ENCODE data around the gene COX17.
A peak's percentile ranks its signal among the peaks of the same experiment; 100 is the strongest.

Gene COX17

DNA sequence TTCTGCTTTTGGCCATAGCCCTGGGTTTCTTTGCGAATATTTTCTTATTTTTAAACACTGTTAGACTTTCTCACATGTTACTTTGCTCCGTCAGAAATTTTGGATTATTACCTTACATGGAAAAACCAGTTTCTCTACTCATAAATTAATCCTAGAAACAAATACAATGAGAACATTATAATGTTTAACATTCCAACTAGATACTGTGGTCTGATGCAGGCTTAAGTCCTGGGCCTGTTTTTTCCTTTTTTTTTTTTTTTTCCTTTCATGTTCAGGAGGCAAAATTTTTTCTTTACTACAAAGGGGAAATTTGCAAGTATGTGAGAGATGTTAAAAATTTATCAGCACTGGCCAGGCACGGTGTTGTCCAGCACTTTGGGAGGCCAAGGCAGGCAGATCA is 45.7 kb downstream of the COX17 start:
- TF ChIP-seq, protein P1, sequence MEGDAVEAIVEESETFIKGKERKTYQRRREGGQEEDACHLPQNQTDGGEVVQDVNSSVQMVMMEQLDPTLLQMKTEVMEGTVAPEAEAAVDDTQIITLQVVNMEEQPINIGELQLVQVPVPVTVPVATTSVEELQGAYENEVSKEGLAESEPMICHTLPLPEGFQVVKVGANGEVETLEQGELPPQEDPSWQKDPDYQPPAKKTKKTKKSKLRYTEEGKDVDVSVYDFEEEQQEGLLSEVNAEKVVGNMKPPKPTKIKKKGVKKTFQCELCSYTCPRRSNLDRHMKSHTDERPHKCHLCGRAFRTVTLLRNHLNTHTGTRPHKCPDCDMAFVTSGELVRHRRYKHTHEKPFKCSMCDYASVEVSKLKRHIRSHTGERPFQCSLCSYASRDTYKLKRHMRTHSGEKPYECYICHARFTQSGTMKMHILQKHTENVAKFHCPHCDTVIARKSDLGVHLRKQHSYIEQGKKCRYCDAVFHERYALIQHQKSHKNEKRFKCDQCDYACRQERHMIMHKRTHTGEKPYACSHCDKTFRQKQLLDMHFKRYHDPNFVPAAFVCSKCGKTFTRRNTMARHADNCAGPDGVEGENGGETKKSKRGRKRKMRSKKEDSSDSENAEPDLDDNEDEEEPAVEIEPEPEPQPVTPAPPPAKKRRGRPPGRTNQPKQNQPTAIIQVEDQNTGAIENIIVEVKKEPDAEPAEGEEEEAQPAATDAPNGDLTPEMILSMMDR (IDR thresholded peaks at IDR 0.05; ENCODE audit: low read length, missing control alignments), result no peak
- DNase-seq (ENCODE audit: low read depth), result no peak

DNA sequence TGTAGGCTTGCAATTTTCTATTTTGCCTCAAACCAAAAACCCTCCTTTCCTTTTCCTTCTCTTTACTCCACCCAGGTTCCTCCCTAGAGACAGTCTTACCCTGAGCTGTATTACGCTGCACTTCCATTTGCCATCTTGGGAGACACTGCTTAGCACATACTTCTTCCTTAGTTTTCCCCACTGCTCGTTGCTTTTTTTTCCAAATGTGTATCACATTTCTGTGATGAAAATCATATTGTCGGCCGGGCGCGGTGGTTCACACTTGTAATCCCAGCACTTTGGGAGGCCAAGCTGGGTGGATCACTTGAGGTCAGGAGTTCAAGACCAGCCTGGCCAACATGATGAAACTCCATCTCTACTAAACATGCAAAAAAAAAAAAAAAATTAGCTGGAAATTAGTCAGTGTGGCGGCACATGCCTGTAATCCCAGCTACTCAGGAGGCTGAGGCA is 46.3 kb downstream of the COX17 start:
- DNase-seq (ENCODE audit: low read depth), result no peak
- TF ChIP-seq, protein P1 (IDR thresholded peaks at IDR 0.05; ENCODE audit: low read length, missing control alignments), result no peak
- no peak overlapping the region for H3K4me3 ChIP-seq (replicated peaks; ENCODE audit: low read depth, low read length)

More for the DNA sequence above, 45.7 kb downstream of the COX17 start:
- no peak overlapping the region for H3K4me3 ChIP-seq (replicated peaks; ENCODE audit: low read depth, low read length)

DNA sequence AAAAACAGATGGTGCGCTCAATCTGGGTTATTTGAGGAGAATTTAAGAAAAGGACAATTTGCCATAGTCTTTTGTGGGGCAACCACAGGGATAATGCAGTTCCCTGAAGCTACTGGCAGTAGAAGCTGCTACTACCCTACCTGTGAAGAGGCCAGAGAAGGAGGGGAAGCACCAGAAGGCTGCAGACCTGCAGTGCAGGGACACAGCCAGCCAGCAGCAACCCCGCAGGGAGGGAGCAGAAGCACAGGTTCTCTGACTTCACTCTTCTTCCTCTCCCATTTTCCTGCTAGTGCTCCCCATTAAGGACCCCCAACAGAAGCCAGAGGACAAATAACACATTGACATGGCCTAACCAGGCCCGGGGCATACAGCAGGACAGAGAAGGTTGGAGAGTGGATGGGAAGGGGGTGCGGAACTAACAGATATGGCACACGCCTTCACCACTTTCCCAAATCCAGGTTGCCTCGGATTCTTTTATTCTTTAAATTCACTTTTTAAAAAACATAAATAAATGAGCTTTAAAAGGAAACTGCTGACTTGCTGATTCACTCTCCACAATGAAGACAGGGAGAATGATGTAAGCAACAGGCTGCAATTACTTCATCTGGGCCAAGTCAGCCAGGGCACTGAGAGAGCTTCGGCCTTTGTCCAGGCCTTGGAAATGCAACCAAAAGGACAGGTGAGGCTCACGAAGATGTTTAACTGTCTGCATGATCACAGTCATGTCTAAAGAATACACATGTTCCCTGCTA is 46.9 kb downstream of the COX17 start:
- no peak overlapping the region for H3K4me3 ChIP-seq (replicated peaks; ENCODE audit: low read depth, low read length)
- DNase-seq (ENCODE audit: low read depth), result peak; percentile 77
- TF ChIP-seq, protein P1 (IDR thresholded peaks at IDR 0.05; ENCODE audit: low read length, missing control alignments), result no peak

DNA sequence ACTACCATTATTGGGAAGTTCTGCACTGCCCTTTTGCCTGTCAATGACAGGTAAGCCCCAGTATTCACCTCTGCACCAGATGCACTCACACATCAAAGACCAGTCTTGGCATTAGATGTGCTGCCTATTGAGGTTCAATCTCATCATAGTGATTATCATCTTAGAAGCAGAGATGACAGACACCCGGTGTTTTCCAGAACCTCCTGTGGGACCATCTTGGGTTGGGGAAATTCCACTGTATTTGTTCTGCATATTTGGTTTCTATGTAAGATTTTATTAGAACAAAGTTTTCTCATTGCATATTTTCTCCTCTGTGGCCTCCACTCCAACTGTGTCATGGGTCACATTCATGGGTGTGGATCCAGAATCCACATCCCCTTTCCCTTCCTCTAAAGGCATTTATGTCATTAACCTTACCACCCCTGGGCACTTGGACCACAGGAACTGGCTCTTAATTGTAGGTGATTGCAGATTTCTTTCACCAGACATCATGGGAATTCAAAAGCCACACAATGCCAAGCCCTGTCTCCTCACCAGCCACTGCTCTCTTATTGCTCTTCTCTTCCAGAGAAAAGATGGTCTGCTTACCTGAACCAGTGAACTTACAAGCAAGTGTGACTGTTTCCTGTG is 48.3 kb downstream of the COX17 start:
- no peak for DNase-seq (ENCODE audit: low read depth)
- no peak overlapping the region for H3K4me3 ChIP-seq (replicated peaks; ENCODE audit: low read depth, low read length)
- TF ChIP-seq, protein P1 (IDR thresholded peaks at IDR 0.05; ENCODE audit: low read length, missing control alignments), result no peak

DNA sequence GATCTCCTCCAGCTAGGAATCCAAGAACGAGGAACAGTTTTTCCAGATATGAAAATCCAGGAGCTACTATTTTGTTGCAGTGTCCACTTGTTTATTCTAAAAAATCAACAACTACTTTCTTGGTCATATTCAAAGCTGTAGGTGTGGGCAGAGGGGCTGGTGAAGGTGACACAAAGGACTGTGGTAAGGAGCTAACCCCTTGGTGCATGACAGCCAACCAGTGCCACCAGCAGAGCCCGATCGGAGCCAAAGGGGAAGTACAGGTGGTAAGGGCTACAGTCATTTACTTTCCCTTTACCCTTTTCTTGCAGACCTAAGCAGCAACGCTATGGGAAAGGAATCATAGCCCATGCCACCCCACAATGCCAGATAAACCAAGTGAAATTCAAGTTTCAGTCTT is 48.8 kb downstream of the COX17 start:
- TF ChIP-seq, protein P1 (IDR thresholded peaks at IDR 0.05; ENCODE audit: low read length, missing control alignments), result no peak
- DNase-seq (ENCODE audit: low read depth), result no peak
- H3K4me3 ChIP-seq (replicated peaks; ENCODE audit: low read depth, low read length), result no peak overlapping the region

DNA sequence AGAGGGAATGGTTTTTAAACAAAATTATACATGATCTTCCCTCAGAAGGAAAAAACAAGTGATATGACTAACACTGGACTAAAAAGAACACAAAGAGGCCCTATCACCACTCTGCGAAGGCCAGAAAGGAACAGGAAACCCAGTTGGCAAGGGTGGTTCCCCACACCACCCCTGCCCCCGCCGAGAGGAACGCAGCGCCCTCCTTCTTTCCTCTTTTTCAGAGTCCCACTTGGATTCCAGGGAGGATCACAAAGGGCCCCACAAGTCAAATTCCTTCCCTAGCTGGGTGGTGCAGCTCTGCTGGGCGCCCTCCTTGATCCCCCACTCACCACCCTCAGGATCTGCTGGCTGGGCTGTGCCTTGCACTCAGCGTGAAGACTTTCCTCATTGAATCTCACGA is 49.7 kb downstream of the COX17 start:
- H3K4me3 ChIP-seq (replicated peaks; ENCODE audit: low read depth, low read length), result no peak overlapping the region
- TF ChIP-seq, protein P1 (IDR thresholded peaks at IDR 0.05; ENCODE audit: low read length, missing control alignments), result no peak
- peak; percentile 42 for DNase-seq (ENCODE audit: low read depth)

All from fibroblast of pulmonary artery (primary cell).